ENCODE measurements around the gene ADCY2.

The ADCY2 gene

GRCh38 chr5:7682379-7682778, 286.4 kb downstream of the ADCY2 start:
- no peak for TF ChIP-seq CTCF (IDR thresholded peaks at IDR 0.05; ENCODE audit: insufficient read depth, low read depth, low read length, missing control alignments)
- no peak overlapping the region for H3K4me3 ChIP-seq (ENCODE audit: low read length)
- DNase-seq (ENCODE audit: low read depth), result no peak

GRCh38 chr5:7683753-7684152, 287.8 kb downstream of the ADCY2 start:
- H3K4me3 ChIP-seq (ENCODE audit: low read length), result no peak overlapping the region
- DNase-seq (ENCODE audit: low read depth), result no peak
- TF ChIP-seq CTCF (IDR thresholded peaks at IDR 0.05; ENCODE audit: insufficient read depth, low read depth, low read length, missing control alignments), result no peak

- no peak for DNase-seq (ENCODE audit: low read depth)
- no peak for TF ChIP-seq CTCF (IDR thresholded peaks at IDR 0.05; ENCODE audit: insufficient read depth, low read depth, low read length, missing control alignments)
- no peak overlapping the region for H3K4me3 ChIP-seq (ENCODE audit: low read length)
These were observed 288.9 kb downstream of the ADCY2 start for GRCh38 chr5:7684826-7685225.

GRCh38 chr5:7686794-7687193, 290.9 kb downstream of the ADCY2 start:
- no peak overlapping the region for H3K4me3 ChIP-seq (ENCODE audit: low read length)
- DNase-seq (ENCODE audit: low read depth), result no peak
- TF ChIP-seq CTCF (IDR thresholded peaks at IDR 0.05; ENCODE audit: insufficient read depth, low read depth, low read length, missing control alignments), result no peak

- H3K4me3 ChIP-seq (ENCODE audit: low read length), result no peak overlapping the region
- DNase-seq (ENCODE audit: low read depth), result no peak
- TF ChIP-seq CTCF (IDR thresholded peaks at IDR 0.05; ENCODE audit: insufficient read depth, low read depth, low read length, missing control alignments), result no peak
These were observed 294.6 kb downstream of the ADCY2 start for GRCh38 chr5:7690557-7690956.

GRCh38 chr5:7705261-7705660, 309.3 kb downstream of the ADCY2 start:
- no peak overlapping the region for H3K4me3 ChIP-seq (ENCODE audit: low read length)
- no peak for DNase-seq (ENCODE audit: low read depth)
- no peak for TF ChIP-seq CTCF (IDR thresholded peaks at IDR 0.05; ENCODE audit: insufficient read depth, low read depth, low read length, missing control alignments)

- no peak overlapping the region for H3K4me3 ChIP-seq (ENCODE audit: low read length)
- TF ChIP-seq CTCF (IDR thresholded peaks at IDR 0.05; ENCODE audit: insufficient read depth, low read depth, low read length, missing control alignments), result no peak
- no peak for DNase-seq (ENCODE audit: low read depth)
These were observed 309.8 kb downstream of the ADCY2 start for GRCh38 chr5:7705736-7706135.

Data from epithelial cell of esophagus (primary cell).